GM18502 (cell line): ENCODE data around the gene MLPH.
A peak's percentile ranks its signal among the peaks of the same experiment; 100 is the strongest.

Experiments used
- ATAC-seq: cut with Tn5 transposase; IDR thresholded peaks from one replicate; pipeline ENCODE4 v1.9.1; 2021; ENCODE audit warnings: mild to moderate bottlenecking; ENCODE audit not compliant: unreplicated experiment, poor library complexity

The MLPH gene, protein sequence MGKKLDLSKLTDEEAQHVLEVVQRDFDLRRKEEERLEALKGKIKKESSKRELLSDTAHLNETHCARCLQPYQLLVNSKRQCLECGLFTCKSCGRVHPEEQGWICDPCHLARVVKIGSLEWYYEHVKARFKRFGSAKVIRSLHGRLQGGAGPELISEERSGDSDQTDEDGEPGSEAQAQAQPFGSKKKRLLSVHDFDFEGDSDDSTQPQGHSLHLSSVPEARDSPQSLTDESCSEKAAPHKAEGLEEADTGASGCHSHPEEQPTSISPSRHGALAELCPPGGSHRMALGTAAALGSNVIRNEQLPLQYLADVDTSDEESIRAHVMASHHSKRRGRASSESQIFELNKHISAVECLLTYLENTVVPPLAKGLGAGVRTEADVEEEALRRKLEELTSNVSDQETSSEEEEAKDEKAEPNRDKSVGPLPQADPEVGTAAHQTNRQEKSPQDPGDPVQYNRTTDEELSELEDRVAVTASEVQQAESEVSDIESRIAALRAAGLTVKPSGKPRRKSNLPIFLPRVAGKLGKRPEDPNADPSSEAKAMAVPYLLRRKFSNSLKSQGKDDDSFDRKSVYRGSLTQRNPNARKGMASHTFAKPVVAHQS

DNA sequence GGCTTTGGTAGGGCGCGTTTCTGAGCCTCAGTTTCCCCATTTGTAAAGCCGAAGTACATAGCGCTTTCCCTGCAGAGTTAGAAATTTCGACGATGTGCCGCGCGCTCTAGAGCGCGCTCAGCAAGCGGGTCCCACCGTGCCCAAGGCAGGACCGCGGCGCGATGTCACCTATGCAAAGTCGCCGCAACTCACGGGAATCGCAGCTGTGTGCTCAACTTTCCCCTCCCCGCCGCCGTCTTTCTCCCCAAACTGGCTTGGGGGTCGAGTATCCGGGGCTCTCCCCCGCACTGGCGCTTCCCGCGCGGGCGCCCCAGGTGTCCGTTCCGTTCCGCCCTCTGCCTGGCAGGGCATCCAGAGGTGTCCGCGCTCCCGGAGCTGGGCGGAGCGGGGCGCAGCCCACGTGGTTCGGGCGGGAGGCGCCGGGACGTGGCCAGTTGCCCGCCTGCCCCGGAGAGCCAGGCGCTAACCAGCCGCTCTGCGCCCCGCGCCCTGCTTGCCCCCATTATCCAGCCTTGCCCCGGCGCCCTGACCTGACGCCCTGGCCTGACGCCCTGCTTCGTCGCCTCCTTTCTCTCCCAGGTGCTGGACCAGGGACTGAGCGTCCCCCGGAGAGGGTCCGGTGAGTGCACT, at the start of gene MLPH:
MLPH (plus strand) TSS at position 433 of the 630 bp plus-strand sequence. CDS start 6,176 bp downstream, outside the sequence.
- no peak for ATAC-seq

DNA sequence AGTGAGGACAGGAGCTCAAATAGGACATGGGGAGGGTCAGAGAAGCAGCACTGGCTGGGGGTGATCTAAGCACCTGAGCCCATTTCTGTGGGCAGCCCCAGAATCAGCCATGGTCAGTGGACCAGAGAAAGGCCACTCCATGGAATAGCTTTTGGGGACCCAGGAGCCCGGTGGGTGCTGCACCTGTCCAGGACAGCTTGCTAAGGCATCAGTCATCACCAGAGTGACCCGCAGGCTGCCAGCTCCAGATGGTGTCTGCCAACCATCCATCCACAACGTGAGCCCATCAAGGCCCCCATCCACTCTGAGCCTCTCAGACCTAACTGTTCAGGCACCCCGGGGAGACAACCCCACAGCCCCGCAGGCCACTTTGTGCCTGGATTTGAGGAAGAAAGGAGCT, 49.5 kb upstream of the MLPH start:
- no peak for ATAC-seq

DNA sequence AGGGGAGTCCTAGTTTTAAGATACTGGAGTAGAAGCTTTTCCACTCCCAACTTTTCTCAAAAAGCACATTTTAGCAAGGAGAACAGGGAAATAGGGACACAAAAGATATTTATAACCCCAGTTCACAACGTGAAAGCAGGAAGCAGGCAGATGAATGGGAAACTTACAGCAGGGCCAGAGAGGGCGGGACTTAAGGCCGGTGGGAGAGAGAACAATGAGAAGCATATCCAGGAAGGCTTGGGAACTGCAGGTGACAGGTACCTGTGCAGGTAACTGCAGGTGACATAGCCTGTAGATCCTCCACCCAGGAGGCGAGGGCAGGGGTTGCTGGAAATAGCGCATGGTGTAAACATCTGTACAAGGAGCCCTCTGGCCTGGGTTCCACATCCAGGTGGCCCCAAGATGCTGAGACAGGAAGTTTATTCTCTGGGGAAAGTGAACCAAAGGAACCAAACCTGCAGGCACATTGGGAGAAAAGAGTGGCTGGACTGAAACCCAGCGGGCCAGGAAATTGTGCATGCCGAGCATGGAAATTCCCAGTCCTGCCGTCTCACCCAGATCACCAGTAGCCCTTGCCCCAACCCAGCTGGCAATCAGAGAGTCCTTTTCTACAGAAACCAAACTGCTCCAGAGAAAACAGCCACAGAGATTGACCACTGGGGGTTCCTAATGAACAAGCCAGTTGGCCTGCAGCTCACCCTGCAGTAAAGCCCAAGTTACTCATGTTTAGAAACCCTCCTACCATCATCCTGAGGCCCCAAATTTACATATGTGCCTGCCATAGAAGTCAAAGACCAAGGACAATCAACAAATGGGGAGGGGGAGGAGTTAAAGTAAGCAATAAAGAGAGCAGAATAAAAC, 48.7 kb upstream of the MLPH start:
- ATAC-seq = no peak

DNA sequence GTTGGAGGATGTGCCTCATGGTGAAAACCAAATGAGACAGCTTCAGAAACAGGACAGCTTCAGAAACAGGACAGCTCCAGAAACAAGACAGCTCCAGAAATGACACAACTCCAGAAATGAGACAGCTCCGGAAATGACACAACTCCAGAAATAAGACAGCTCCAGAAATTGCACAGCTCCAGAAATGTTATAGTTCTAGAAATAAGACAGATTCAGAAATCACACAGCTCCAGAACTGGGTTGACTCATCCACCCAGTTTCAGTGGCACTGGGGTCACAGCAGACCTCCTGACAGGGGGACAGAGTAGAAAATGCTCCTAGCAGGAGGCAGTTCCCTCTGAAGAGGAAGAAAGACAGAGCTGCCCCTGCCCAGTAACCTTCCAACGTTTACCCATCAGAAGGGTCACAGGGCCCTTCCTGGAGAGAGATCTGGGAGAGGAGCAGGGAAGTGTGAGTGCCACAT, 46.2 kb upstream of the MLPH start:
- ATAC-seq = peak; percentile 56

DNA sequence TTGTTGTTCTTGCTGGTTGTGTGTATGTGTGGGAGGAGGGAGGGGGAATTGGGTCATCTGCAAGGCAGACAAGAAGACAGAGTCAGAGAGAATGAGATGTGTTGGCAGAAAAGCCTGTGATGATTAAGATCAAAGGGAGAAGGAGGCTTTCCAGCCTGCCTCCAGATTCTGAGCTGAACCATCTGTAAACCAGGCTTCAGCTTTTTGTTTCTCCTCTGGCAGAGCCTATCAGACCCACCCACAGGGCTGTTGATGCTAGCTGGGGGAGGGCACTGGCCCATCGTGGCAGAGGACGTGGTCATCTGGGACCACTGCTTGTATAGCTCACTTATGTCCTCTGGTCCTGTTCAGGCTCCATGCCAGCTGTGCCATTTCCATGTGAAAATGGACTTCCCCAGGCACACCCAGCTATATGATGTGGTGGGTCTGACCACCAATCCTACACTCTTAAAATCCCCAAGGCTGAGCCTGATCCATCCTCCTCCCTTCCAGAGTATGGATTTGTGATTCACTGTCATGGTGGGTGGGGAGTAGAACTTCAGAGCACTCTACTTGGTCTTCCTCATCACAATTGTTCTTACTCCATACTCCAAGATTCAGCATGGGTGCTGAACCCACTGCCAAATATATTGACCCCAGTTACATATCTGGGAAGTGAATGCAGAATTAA, 45.3 kb upstream of the MLPH start:
- ATAC-seq = no peak

DNA sequence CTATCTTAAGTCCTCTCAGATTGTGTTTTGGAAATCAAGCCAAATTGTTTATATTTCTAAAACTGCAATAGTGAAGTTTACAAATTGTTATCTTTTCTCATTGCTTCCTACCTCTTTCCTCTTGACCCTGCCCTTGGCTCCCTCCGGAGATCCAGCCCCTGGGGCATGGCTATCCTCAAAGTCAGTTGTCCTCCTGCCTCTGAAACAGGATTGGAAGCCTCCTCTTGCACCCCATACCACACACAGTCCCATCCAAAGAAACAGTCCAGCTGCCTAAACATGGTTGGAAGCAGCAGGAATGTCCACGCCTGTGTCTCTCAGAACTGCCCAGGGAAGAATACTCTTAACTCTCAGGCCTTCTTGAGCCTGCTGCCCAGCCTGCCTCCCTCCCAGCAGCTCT, 43.0 kb upstream of the MLPH start:
- no peak for ATAC-seq

DNA sequence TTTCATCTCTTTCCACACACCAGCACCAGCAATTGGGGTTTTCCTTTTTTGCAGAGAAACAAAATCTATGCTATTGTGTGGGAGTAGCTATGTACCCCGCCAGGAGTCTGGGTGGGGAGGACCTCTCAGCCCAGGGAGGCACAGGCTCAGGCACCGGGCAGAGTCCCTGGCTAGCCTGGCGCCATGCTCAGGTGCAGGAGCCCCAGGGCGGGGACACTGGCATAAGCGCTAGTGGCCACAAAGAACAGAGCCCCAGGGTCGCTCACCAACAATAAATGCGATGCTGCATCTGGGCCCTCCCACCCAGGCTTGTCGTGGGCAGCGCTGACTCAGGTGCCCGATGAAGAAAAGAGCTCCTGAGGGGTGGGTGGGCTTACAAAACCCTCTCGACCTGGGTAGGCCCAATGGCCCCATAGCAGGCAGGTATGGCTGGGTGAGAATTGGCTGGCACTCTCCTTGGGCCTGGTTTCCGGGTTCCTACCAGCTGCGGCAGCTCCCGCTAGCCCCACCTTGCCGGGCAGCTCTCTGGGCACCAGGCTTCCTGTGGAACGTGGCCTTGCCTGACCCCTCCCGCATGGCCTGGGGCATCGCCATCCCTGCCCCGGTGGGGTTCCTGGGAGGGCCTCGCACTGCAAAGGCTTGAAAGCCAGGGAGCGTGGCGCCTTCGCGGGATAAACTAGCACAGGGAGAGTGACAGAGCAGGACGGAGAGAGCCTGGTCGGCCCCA, 41.3 kb upstream of the MLPH start:
- ATAC-seq = no peak

DNA sequence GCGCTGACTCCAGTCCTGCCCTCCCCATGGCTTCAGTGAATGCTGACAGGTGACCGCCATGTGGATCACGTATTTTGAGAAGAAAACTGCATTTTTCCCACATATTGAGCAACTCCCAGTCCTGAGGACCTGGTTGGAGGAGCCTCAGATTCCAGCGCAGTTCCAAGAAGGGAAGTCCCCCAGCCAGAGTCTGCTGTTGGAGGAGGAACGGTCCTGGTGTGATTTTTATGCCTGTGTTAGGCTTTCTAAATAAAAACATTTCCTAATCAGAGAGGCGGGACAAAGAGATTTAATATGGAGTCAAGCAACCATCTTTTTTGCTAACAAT, 40.7 kb upstream of the MLPH start:
- ATAC-seq = no peak

DNA sequence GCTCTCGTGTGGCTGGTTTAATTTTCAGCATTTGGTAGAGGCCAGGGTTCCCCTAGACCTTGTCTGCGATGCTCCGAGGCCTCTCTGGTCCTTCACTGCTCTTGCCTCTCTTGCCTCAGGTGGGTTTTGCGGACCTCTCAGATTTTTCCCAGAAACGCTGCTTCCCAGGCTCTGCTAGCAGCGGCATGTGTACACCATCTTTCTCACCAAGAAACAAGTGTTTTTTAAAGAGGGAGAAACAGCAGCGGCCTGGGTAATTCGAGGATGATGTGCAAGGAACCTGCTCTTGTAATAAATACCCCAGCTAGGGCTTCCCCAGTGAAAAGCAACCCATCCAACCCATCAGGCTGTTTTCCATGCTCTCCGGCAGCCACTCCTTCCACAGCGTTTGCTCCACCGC, 39.6 kb upstream of the MLPH start:
- no peak for ATAC-seq

DNA sequence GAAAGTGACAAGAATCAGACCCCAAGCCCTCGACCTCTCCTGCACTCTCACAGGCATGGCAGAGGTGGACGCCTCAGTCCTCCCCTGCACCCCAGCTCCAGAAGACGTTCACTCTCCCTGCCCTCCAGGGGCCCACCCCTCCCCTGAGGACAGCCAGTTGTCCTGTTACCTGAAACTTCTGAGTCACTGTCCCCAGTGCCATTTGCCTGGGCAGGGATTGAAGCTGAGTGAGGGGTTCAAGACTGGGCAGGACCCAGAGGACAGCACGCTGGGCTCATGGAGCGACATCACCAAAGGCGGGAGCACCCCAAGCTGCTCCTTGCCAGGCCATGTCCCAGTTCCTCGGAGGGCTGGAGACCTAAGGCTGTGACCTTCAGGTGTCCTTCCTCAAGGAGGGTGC, 38.9 kb upstream of the MLPH start:
- ATAC-seq = no peak

DNA sequence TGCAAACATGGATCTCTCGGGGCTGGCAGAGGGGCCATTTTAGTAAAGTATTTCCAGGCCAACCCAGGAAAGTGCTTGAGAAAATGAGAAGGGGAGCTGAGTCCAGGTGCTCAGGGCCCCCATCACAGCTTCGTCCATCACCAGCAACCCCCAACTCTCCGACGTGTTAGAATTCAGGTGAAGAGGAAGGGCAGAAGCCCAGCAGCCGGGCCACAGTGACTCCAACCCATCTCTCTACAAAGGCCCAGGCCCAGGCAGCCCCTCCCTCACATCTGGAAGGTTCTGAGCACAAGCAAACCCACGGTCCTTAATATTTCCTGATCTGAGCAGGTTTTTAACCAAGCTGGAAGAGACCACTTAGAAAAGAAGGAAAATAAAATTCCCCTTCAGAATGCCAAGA, 38.4 kb upstream of the MLPH start:
- ATAC-seq = no peak

DNA sequence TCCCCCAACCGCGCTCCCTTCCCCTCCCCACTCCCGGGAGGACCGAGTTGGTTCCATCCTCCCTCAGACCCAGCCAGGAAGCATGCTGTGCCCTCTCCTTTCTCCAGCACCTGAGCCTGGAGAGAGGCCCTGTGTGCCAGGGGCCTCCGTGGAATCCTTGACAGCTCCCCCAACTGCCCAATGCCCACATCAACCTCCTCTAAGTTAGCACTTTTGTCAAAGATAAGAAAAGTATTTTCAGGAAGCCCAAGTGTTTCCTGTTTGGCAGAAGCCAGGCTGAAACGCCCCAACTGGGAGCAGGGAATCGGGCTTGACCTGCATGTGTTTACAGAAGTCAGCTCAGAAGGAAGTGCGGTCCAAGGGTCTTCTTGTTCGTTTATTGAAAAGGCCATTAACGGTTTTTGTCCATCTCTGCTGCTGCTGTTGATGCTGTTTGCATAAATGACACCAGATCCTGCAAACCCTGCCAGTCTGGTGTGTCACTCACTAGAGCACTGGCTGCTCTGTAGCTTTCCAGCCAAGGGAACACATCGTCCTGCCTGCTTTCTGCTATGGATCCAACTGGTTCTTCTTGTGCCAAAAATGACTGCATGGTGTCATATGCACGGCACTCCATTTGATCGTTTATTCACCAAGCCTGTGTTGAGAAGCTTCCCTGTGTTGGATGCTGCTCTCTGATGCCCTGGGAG, 37.7 kb upstream of the MLPH start:
- ATAC-seq = no peak

DNA sequence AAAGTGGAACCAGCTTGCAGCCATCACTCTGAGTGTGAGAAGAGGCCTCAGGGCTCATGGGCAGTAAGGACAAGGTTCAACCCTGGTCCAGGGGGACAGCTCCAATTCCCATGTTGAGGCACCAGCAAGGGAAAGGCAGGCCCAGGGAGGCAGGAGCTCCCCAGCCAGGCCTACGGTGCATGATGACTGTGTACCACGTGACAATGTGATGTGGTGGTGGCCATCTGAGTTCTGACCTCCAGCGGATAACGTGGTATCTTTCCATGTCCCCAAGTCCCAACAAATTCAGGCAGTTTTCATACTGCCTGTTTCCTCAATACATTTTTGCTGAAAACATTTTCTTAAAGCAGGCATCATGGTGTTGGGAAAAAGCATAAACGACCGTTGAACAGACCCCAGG, 36.9 kb upstream of the MLPH start:
- ATAC-seq = no peak

DNA sequence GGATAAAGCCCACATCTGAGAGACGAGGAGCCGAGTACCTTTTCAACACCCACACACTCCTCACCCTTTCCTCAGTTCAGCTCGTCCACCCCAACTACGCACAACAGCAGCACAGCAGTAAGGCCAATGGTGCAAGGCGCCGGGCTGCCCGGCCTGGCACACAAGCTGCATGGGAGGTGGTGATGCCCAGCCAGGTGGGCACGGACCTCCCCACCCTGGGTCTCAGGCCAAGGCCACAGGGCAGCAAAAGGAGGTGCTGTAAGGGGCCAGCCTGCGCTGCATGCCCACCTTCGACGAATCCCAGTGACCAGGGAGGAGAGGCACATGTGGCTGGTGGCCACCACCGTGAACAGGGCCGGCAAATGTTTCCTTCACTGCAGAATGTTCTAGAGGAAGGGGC, 36.5 kb upstream of the MLPH start:
- no peak for ATAC-seq

DNA sequence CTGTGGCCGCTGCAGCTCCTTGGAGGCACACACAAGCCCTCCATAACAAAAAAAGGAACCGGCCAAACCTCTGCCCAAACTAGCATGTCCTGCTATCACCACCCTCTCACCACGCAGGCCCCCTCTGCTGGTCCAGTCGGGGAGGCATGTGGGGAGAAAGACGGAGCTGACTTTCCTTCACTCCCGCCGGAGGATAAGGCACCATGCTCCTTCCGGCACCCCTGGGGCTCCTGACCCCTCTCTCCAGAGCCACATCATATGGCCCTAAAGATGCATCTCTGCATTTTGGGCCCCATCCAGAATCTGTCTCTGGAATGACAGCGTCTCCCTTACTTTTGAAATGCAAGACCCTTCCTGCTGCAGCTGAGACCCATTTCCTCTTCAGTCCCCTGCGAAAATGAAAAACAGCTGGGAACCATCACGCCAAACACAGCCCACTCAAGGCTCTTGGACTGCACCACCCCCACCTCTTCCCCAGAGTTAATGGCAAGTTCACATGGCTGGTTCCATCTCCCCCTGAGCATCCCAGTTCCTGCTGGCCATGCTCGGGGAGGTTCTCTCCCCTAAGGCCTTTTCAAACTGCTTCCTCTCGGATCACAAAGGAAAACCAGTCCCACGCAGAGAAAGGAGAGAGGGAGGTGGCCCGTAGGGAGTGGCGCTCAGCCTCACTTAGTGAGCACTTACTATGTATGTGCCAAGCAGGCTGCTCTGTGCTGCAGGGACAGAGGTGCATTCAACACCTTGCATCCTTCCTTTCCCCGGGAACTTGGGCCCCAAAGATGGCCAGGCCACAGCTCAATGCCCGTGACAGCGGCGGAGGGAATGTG, 35.2 kb upstream of the MLPH start:
- no peak for ATAC-seq

DNA sequence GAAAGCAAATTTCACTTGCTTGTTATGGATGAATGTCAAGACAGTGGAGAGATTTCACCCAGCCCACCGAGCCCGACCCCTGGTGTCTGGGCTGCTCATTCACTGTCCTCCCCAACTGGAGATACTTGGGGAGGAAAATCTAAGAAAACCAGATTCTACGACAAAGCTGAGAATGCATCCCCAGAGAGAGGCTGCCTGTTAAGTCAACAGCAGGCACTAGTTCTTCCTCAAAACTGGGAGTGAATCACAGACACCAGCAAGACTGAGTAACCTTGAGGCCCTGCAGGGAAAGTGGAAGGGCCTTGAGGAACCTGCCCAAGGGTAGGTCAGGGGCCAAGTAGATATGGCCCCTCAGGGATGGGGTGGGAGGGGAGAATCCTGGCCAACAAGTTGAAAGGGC, 34.2 kb upstream of the MLPH start:
- ATAC-seq = no peak

DNA sequence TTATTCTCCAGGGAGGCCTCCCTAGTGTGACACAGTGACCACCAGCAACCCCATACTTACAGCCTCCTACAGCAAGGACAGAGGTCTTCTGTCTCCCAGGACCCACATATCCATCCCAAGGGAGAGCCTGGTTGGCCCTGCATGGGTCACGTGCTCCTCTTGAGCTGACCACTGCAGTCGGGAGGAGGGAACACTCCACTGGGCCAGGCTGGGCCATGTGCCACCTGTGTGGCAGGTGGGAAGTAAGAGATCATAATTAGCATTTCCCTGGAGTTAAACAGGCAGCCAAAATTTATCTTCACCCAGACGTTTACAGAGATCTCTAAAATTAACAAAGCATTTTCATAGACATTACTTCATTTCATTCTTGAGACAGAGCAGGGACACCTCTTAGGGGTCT, 33.4 kb upstream of the MLPH start:
- ATAC-seq = no peak

DNA sequence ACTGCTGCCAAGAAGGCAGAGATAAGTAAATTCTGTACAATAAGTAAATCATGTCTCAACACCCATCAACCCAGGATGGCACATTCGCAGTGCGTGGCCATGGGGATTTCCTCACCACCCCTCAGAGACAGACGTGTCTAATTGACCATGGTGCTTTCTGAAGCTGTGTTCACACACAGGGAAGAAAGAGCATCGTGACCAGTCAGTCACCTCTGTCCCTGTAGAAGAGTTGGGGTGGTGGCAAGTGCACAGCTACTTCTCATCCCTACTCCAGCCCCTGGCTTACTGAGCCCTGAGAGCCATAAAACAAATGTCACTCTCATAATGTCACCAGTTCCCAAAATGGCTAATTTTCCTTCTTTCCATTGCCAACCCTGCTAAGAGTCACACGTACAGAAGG, 31.3 kb upstream of the MLPH start:
- no peak for ATAC-seq
